ENCODE results near the gene GTPBP10.
A peak's percentile ranks its signal among the peaks of the same experiment; 100 is the strongest.
"Not testable (repeated sequence)": the region's sequence is repeated elsewhere in the genome, so short reads cannot be mapped to it uniquely, and the experiment has no call there.

The GTPBP10 gene

DNA sequence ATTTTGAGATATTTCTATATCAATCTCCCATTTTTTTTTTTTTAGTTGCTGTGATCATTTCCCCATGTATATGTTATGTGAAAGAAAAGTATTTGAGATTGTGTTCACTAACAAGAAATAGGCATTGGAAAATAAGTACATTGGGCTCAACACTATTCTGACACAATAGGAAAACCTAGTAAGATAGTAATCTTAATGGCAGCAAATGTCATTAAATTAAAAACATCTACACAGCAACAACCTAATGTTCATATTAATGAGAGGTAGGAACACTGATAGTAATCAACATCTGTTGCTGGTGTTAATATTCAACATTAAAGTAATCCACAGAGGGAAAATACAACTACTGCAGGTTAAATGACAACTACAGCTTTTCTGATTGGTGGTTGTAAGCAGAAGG, 1.5 kb upstream of the GTPBP10 start:
- Histone ChIP-seq H3K27ac (peak overlapping the region; percentile 95; the same call in 1 of the 2 replicates), H3K4me3 (no peak overlapping the region), H3K9ac (ENCODE audit: insufficient read length) (no peak overlapping the region)

DNA sequence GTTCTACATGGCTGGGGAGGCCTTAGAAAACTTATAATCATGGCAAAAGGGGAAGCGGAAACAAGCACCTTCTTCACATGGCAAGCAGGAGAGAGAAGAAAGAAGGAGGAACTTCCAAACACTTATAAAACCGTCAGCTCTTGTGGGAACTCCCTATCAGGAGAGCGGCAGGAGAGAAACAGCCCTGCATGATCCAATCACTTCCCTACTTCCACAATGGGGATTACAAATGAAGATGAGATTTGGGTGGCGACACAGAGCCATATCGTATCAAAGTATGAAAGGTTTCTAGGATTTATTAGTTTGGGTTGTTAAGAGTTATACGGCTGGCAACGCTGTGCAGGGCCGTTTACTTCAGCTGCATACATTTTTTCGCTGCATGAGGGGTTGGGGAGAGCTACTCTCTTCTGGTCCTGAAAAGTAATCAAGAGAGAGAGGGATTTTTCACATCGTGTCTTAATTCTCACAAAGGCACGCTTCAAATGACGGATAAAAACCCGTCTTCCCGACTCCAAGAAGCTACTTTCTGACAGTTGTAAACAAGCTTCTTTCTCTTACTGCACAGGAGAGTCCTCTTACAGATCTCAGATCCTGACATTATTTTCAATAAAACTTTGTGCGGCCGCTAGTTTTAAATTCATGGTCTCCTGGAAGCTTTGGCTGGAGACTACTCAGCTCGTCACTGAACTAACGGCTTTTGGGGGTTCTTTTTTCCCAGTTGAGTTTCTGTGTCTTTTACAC, 751 bp upstream of the GTPBP10 start:
- TF ChIP-seq POLR2AphosphoS5 (IDR thresholded peaks at IDR 0.05; ENCODE audit: borderline replicate concordance, low read depth, low read length) (no peak; the same call in 1 of the 2 replicates), FOXP2 (optimal IDR thresholded peaks at IDR 0.05; ENCODE audit: control extremely low read depth, extremely low read length, insufficient read depth) (no peak), EZH2 (IDR thresholded peaks at IDR 0.05) (no peak)
- H3K9ac ChIP-seq (ENCODE audit: insufficient read length): peak overlapping the region; percentile 83
- H3K36me3 ChIP-seq (ENCODE audit: insufficient read depth, low read length): peaks cover 11% of the 10 kb centered on the region
- DNase-seq (ENCODE audit: low read depth, low spot score): no peak
- H3K4me3 ChIP-seq: peak overlapping the region; percentile 81
- H3K9me3 ChIP-seq (ENCODE audit: low read depth, low read length): no peaks in the 10 kb centered on the region
- H3K27ac ChIP-seq: peak overlapping the region; percentile 95

More for the DNA sequence above, 1.5 kb upstream of the GTPBP10 start:
- no peaks in the 10 kb centered on the region for H3K9me3 ChIP-seq (ENCODE audit: low read depth, low read length)
- no peak for DNase-seq (ENCODE audit: low read depth, low spot score)
- H3K36me3 ChIP-seq (ENCODE audit: insufficient read depth, low read length): peaks cover 11% of the 10 kb centered on the region
- no peak for TF ChIP-seq FOXP2 (optimal IDR thresholded peaks at IDR 0.05; ENCODE audit: control extremely low read depth, extremely low read length, insufficient read depth)
- TF ChIP-seq EZH2 (IDR thresholded peaks at IDR 0.05): no peak
- TF ChIP-seq POLR2AphosphoS5 (IDR thresholded peaks at IDR 0.05; ENCODE audit: borderline replicate concordance, low read depth, low read length): no peak

GRCh38 chr7:90347759-90348158, 1.2 kb downstream of the GTPBP10 start:
- TF ChIP-seq POLR2AphosphoS5 (IDR thresholded peaks at IDR 0.05; ENCODE audit: borderline replicate concordance, low read depth, low read length): no peak
- no peak for TF ChIP-seq EZH2 (IDR thresholded peaks at IDR 0.05)
- TF ChIP-seq FOXP2 (optimal IDR thresholded peaks at IDR 0.05; ENCODE audit: control extremely low read depth, extremely low read length, insufficient read depth): no peak
- Histone ChIP-seq H3K9ac (ENCODE audit: insufficient read length) (peak overlapping the region; percentile 83), H3K36me3 (ENCODE audit: insufficient read depth, low read length) (peaks cover 21% of the 10 kb centered on the region), H3K27ac (no peak overlapping the region), H3K9me3 (ENCODE audit: low read depth, low read length) (0 out of 2 replicates have a peak, but pooled peaks cover 2% of the 10 kb centered on the region), H3K4me3 (peak overlapping the region; percentile 81)
- DNase-seq (ENCODE audit: low read depth, low spot score): no peak

DNA sequence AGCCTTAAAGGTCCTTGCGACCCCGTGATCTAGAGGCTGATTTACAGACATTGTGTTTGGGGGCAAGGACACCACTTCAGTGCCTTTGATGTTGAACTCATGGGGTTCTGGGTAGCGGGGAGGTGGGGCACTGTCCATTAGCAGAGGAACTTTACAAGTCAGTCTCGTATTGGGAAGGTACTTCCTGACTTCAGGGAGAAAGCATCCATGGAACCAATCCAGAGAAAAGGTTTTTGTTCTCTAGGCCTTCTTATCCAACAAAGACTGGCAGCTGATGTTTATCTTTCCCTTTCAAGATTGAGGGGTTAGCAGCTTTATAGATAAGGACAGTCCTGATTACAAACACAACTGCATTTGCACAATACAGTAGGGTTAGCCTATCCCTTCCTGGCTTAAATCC, 2.8 kb downstream of the GTPBP10 start:
- Histone ChIP-seq H3K36me3 (ENCODE audit: insufficient read depth, low read length) (peaks cover 36% of the 10 kb centered on the region), H3K9me3 (ENCODE audit: low read depth, low read length) (peaks cover 2% of the 10 kb centered on the region; the same call in 1 of the 2 replicates), H3K9ac (ENCODE audit: insufficient read length) (no peak overlapping the region), H3K4me3 (no peak overlapping the region), H3K27ac (no peak overlapping the region)
- TF ChIP-seq EZH2 (IDR thresholded peaks at IDR 0.05) (no peak), FOXP2 (optimal IDR thresholded peaks at IDR 0.05; ENCODE audit: control extremely low read depth, extremely low read length, insufficient read depth) (no peak), POLR2AphosphoS5 (IDR thresholded peaks at IDR 0.05; ENCODE audit: borderline replicate concordance, low read depth, low read length) (no peak)
- no peak for DNase-seq (ENCODE audit: low read depth, low spot score)

- not testable (repeated sequence) for DNase-seq (ENCODE audit: low read depth, low spot score); H3K9ac ChIP-seq (ENCODE audit: insufficient read length); H3K27ac ChIP-seq; H3K4me3 ChIP-seq; H3K9me3 ChIP-seq (ENCODE audit: low read depth, low read length)
- H3K36me3 ChIP-seq (ENCODE audit: insufficient read depth, low read length): peaks cover 44% of the 10 kb centered on the region
Measured at GRCh38 chr7:90350032-90350431, 3.5 kb downstream of the GTPBP10 start.

GRCh38 chr7:90351987-90352386, 5.5 kb downstream of the GTPBP10 start:
- Histone ChIP-seq H3K36me3 (ENCODE audit: insufficient read depth, low read length) (peaks cover 63% of the 10 kb centered on the region), H3K9ac (ENCODE audit: insufficient read length) (no peak overlapping the region), H3K27ac (no peak overlapping the region), H3K9me3 (ENCODE audit: low read depth, low read length) (peaks cover 5% of the 10 kb centered on the region), H3K4me3 (no peak overlapping the region)
- no peak for DNase-seq (ENCODE audit: low read depth, low spot score)
- TF ChIP-seq EZH2 (IDR thresholded peaks at IDR 0.05) (no peak), POLR2AphosphoS5 (IDR thresholded peaks at IDR 0.05; ENCODE audit: borderline replicate concordance, low read depth, low read length) (no peak), FOXP2 (optimal IDR thresholded peaks at IDR 0.05; ENCODE audit: control extremely low read depth, extremely low read length, insufficient read depth) (no peak)

DNA sequence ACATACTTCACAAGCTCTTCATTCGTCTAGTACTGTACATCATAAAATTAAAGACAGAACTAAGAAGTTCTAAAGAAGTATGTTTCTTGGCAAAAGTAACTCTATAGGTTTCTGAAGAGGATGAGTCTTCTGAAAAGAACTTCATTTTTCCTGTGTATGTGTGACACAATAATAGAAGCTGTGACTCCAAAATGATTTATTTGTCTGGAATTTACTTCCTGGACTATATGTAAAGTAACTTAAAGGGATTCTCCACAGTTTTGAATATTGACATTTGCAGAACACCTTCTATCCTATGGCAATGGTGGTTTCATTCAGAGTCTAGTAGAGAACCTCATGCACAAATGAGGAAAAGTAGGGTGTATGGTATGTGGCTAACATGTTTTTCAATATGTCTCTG, 36.9 kb downstream of the GTPBP10 start:
- H3K9me3 ChIP-seq (ENCODE audit: low read depth, low read length): peaks cover 17% of the 10 kb centered on the region
- H3K4me3 ChIP-seq: no peak overlapping the region
- peaks cover 79% of the 10 kb centered on the region for H3K36me3 ChIP-seq (ENCODE audit: insufficient read depth, low read length)
- TF ChIP-seq FOXP2 (optimal IDR thresholded peaks at IDR 0.05; ENCODE audit: control extremely low read depth, extremely low read length, insufficient read depth) (no peak), POLR2AphosphoS5 (IDR thresholded peaks at IDR 0.05; ENCODE audit: borderline replicate concordance, low read depth, low read length) (no peak), EZH2 (IDR thresholded peaks at IDR 0.05) (no peak)
- DNase-seq (ENCODE audit: low read depth, low spot score): no peak
- no peak overlapping the region for H3K27ac ChIP-seq
- H3K9ac ChIP-seq (ENCODE audit: insufficient read length): no peak overlapping the region

- Histone ChIP-seq H3K4me3 (no peak overlapping the region), H3K9me3 (ENCODE audit: low read depth, low read length) (peaks cover 17% of the 10 kb centered on the region), H3K36me3 (ENCODE audit: insufficient read depth, low read length) (peaks cover 75% of the 10 kb centered on the region), H3K27ac (no peak overlapping the region), H3K9ac (ENCODE audit: insufficient read length) (no peak overlapping the region)
- TF ChIP-seq POLR2AphosphoS5 (IDR thresholded peaks at IDR 0.05; ENCODE audit: borderline replicate concordance, low read depth, low read length) (no peak), EZH2 (IDR thresholded peaks at IDR 0.05) (no peak), FOXP2 (optimal IDR thresholded peaks at IDR 0.05; ENCODE audit: control extremely low read depth, extremely low read length, insufficient read depth) (no peak)
- no peak for DNase-seq (ENCODE audit: low read depth, low spot score)
Measured at GRCh38 chr7:90383861-90384260, 37.3 kb downstream of the GTPBP10 start.

DNA sequence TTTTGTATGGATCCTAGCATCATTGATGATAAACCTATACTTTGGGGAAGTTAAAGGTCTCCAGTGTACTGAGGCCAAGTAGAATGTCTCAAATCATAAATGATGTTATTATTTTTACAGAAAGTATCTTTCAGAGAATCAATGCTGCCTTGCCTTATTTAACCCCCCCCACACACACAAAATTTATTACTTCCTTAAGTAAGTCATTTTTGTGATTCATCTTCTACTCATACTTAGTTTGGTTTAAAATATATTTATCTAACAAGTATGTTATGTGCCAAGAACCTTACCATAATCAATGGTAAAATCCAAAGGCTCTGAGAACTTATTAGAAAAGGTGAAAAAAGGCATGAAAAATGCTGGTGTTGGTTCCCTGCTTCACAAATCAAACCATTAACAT, 37.9 kb downstream of the GTPBP10 start:
- DNase-seq (ENCODE audit: low read depth, low spot score): no peak
- Histone ChIP-seq H3K9ac (ENCODE audit: insufficient read length) (no peak overlapping the region), H3K4me3 (no peak overlapping the region), H3K9me3 (ENCODE audit: low read depth, low read length) (peaks cover 14% of the 10 kb centered on the region), H3K27ac (no peak overlapping the region), H3K36me3 (ENCODE audit: insufficient read depth, low read length) (peaks cover 72% of the 10 kb centered on the region)
- TF ChIP-seq FOXP2 (optimal IDR thresholded peaks at IDR 0.05; ENCODE audit: control extremely low read depth, extremely low read length, insufficient read depth): no peak
- no peak for TF ChIP-seq EZH2 (IDR thresholded peaks at IDR 0.05)
- TF ChIP-seq POLR2AphosphoS5 (IDR thresholded peaks at IDR 0.05; ENCODE audit: borderline replicate concordance, low read depth, low read length): no peak

Data from SK-N-MC (cell line).